Natural killer cell (primary cell): ENCODE results near the gene DOK6. TPM values are rescaled to one million over a fixed set of nuclear protein-coding genes. Genes with fewer than 3 reads are reported as not detected.

ENCODE experiments used
- ATAC-seq, 3 donors: fragments of 150-1000 bp in 2 of 3; fragments of 200-7000 bp in 1 of 3; cut with Tn5 transposase; 1 replicate in 1 of 3; 2 replicates in 2 of 3; pipeline ENCODE4 v1.10.0; 2021; ENCODE audit warnings: mild to moderate bottlenecking in 2 of 3, moderate library complexity in 2 of 3
- DNase-seq, 2 donors: peaks; one replicate each; pipeline versions ENCODE4 v3.0.0 to v3.0.0-alpha.2; 2013 to 2021; ENCODE audit warnings: mixed read lengths in 1 of 2
- H3K27ac ChIP-seq: one replicate; pipeline ENCODE4 v1.5.1; 2013; ENCODE audit warnings: mild to moderate bottlenecking, low read length
- H3K27me3 ChIP-seq: one replicate; pipeline ENCODE4 v1.6.1; 2013; ENCODE audit warnings: low read length; ENCODE audit not compliant: control insufficient read depth, insufficient read depth
- H3K36me3 ChIP-seq: one replicate; pipeline ENCODE4 v1.6.1; 2013; ENCODE audit warnings: low read length; ENCODE audit not compliant: control insufficient read depth, insufficient read depth
- H3K4me1 ChIP-seq: one replicate; pipeline ENCODE4 v1.6.1; 2013; ENCODE audit warnings: low read length; ENCODE audit not compliant: control insufficient read depth, insufficient read depth
- H3K4me3 ChIP-seq: one replicate; pipeline ENCODE4 v1.5.1; 2013; ENCODE audit warnings: low read length
- H3K9me3 ChIP-seq: one replicate; pipeline ENCODE4 v1.6.1; 2013; ENCODE audit warnings: low read length; ENCODE audit not compliant: control insufficient read depth, insufficient read depth
- H3K27ac Mint-ChIP-seq, 2 donors: one replicate each; pipeline ENCODE4 v1.8.0; 2022; ENCODE audit warnings: mild to moderate bottlenecking in 2 of 2, mixed read lengths in 2 of 2, moderate library complexity in 1 of 2
- H3K27me3 Mint-ChIP-seq, 2 donors: one replicate each; pipeline ENCODE4 v1.8.0; 2022; ENCODE audit warnings: low read depth in 2 of 2, mixed read lengths in 2 of 2
- H3K36me3 Mint-ChIP-seq: one replicate; pipeline ENCODE4 v1.8.0; 2022; ENCODE audit warnings: mixed read lengths
- H3K4me1 Mint-ChIP-seq, 2 donors: one replicate each; pipeline ENCODE4 v1.8.0; 2022; ENCODE audit warnings: mixed read lengths in 2 of 2
- H3K4me3 Mint-ChIP-seq: one replicate; pipeline ENCODE4 v1.8.0; 2022; ENCODE audit warnings: mild to moderate bottlenecking, moderate library complexity, mixed read lengths
- H3K9me3 Mint-ChIP-seq, 2 donors: one replicate each; pipeline ENCODE4 v1.8.0; 2022; ENCODE audit warnings: mixed read lengths in 2 of 2
- CTCF ChIP-seq: fragments of 200-600 bp; IDR thresholded peaks from one replicate; pipeline ENCODE4 v1.8.0; 2022; ENCODE audit warnings: antibody characterized with exemption
- WGBS: methylation state at CpG from one replicate; pipeline ENCODE4 v1.1.7; 2013; ENCODE audit warnings: missing lambda C conversion rate; ENCODE audit not compliant: insufficient coverage; 5-methylcytosine and 5-hydroxymethylcytosine counted together
- intact Hi-C: fragments of 100-400 bp; cut with micrococcal nuclease; formaldehyde crosslinking; loops from one replicate; pipeline ENCODE4 v1.14.2; 2022
- total RNA-seq, 4 donors: library from RNA; stranded (reverse); fragments of 120-200 nt in 1 of 4; gene quantifications; one replicate each; pipeline versions ENCODE4 v1.2.3 to v1.2.4, GENCODE V29; 2013 to 2022

The DOK6 gene
- total RNA-seq, 3 donors from 2014 or later (not counting 1 experiment from before 2014, with no cell fraction given): 0.02 TPM; not detected in 2

DNA sequence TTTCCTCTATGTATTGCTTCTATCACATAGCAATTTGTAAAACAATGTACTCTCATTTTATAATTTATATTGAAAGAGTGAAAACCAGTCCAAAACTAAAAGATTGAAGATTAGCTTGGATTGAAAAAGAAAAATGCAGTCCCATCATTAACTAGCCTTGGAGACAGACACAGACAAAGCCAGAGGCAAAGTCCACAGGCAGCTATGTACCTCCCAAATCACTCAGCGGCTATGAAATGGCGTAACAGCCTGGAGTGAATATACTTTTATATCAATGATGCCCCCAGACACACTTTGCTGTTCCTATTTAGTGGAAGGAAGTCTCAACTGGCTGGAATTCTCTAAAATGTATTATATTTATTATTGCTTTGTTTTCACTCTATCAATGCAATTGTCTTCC is 33.6 kb upstream of the DOK6 start:
- no peaks in the 10 kb centered on the region for H3K4me1 ChIP-seq
- TF ChIP-seq CTCF: no peak
- Mint-ChIP-seq H3K4me3 (no peak overlapping the region), H3K9me3 (no peaks in the 10 kb centered on the region), H3K36me3 (no peaks in the 10 kb centered on the region), H3K4me1 (no peaks in the 10 kb centered on the region), H3K27me3 (peaks cover 0 to 6% of the 10 kb centered on the region in 2 donors), H3K27ac (no peak overlapping the region)
- no CpG with 5 or more reads among the region's 2 CpGs for WGBS
- ATAC-seq (no peak), DNase-seq (no peak)
- H3K27me3 ChIP-seq: no peaks in the 10 kb centered on the region
- H3K27ac ChIP-seq: no peak overlapping the region
- no peak overlapping the region for H3K4me3 ChIP-seq
- no peaks in the 10 kb centered on the region for H3K36me3 ChIP-seq
- intact Hi-C loops: no loop called here
- no peaks in the 10 kb centered on the region for H3K9me3 ChIP-seq

- no peak for TF ChIP-seq CTCF
- no peaks in the 10 kb centered on the region for H3K4me1 Mint-ChIP-seq
- Histone ChIP-seq H3K27me3 (no peaks in the 10 kb centered on the region), H3K9me3 (no peaks in the 10 kb centered on the region), H3K36me3 (no peaks in the 10 kb centered on the region), H3K4me1 (no peaks in the 10 kb centered on the region), H3K4me3 (no peak overlapping the region), H3K27ac (no peak overlapping the region)
- intact Hi-C loops: no loop called here
- DNase-seq: no peak
- no peaks in the 10 kb centered on the region for H3K36me3 Mint-ChIP-seq
- H3K27me3 Mint-ChIP-seq: peaks cover 2 to 7% of the 10 kb centered on the region in 2 donors
- 36% methylated on average over 1 of the region's 2 CpGs for WGBS
- no peak for ATAC-seq
- H3K9me3 Mint-ChIP-seq: no peaks in the 10 kb centered on the region
- no peak overlapping the region for H3K27ac Mint-ChIP-seq
- no peak overlapping the region for H3K4me3 Mint-ChIP-seq
These were observed 29.0 kb upstream of the DOK6 start for GRCh38 chr18:69371729-69372128.

GRCh38 chr18:69380324-69380723 is 20.4 kb upstream of the DOK6 start:
- H3K4me1 Mint-ChIP-seq: no peaks in the 10 kb centered on the region
- no peak overlapping the region for H3K4me3 ChIP-seq
- DNase-seq: no peak
- 84% methylated on average over 6 of the region's 7 CpGs for WGBS
- H3K27me3 Mint-ChIP-seq: peaks cover 5 to 6% of the 10 kb centered on the region in 2 donors
- no peaks in the 10 kb centered on the region for H3K27me3 ChIP-seq
- peaks cover 0 to 2% of the 10 kb centered on the region in 2 donors for H3K9me3 Mint-ChIP-seq
- H3K4me3 Mint-ChIP-seq: no peak overlapping the region
- intact Hi-C loops: no loop called here
- H3K36me3 ChIP-seq: no peaks in the 10 kb centered on the region
- TF ChIP-seq CTCF: no peak
- no peak for ATAC-seq
- no peaks in the 10 kb centered on the region for H3K9me3 ChIP-seq
- no peaks in the 10 kb centered on the region for H3K4me1 ChIP-seq
- H3K27ac ChIP-seq: no peak overlapping the region
- H3K36me3 Mint-ChIP-seq: no peaks in the 10 kb centered on the region
- H3K27ac Mint-ChIP-seq: no peak overlapping the region

GRCh38 chr18:69383186-69383585 is 17.5 kb upstream of the DOK6 start:
- ATAC-seq (no peak), DNase-seq (no peak)
- H3K36me3 Mint-ChIP-seq: no peaks in the 10 kb centered on the region
- peaks cover 0 to 2% of the 10 kb centered on the region in 2 donors for H3K9me3 Mint-ChIP-seq
- no peaks in the 10 kb centered on the region for H3K36me3 ChIP-seq
- H3K9me3 ChIP-seq: no peaks in the 10 kb centered on the region
- no peak overlapping the region for H3K27ac ChIP-seq
- H3K4me1 Mint-ChIP-seq: no peaks in the 10 kb centered on the region
- H3K4me3 ChIP-seq: no peak overlapping the region
- H3K4me3 Mint-ChIP-seq: no peak overlapping the region
- peaks cover 0 to 7% of the 10 kb centered on the region in 2 donors for H3K27me3 Mint-ChIP-seq
- no peaks in the 10 kb centered on the region for H3K4me1 ChIP-seq
- peaks cover 3% of the 10 kb centered on the region for H3K27me3 ChIP-seq
- no peak overlapping the region for H3K27ac Mint-ChIP-seq
- no peak for TF ChIP-seq CTCF
- 78% methylated on average over 3 of the region's 3 CpGs for WGBS
- intact Hi-C loops: no loop called here
